Body of pancreas (tissue), 4 donors: Measurements from ENCODE around the gene DDR1. TPM values are rescaled to one million over a fixed set of nuclear protein-coding genes. Genes with fewer than 3 reads are reported as not detected.

Experiments used
- ATAC-seq: fragments of 150-250 bp; one replicate; pipeline ENCODE4 v1.9.1; 2016
- DNase-seq, 4 donors: peaks; one replicate each; pipeline ENCODE4 v3.0.0-alpha.2; 2019
- H3K27ac ChIP-seq, 4 donors: fragments of 200-600 bp; sonication (generic); 1 replicate in 3 of 4; 2 replicates in 1 of 4; pipeline versions ENCODE4 v1.5.1 to v1.6.1; 2016 to 2019; ENCODE audit warnings: mild to moderate bottlenecking in 1 of 4, mixed read lengths in 1 of 4, moderate library complexity in 1 of 4
- H3K27me3 ChIP-seq, 2 donors: fragments of 200-600 bp; sonication (generic); one replicate each; pipeline ENCODE4 v1.6.0; 2016; ENCODE audit warnings: mild to moderate bottlenecking in 1 of 2
- H3K36me3 ChIP-seq, 2 donors: fragments of 200-600 bp; sonication (generic); replicated peaks in 1 of 2; 2 replicates each; pipeline ENCODE4 v1.5.1; 2016; ENCODE audit warnings: low read depth in 2 of 2; ENCODE audit not compliant: insufficient read depth in 1 of 2
- H3K4me1 ChIP-seq: fragments of 200-600 bp; sonication (generic); one replicate; pipeline ENCODE4 v1.6.0; 2016
- H3K4me3 ChIP-seq, 2 donors: fragments of 200-600 bp; sonication (generic); 1 replicate in 1 of 2; 2 replicates in 1 of 2; pipeline ENCODE4 v1.5.1; 2016 to 2019
- H3K9me3 ChIP-seq, 3 donors: fragments of 200-600 bp; sonication (generic); 1 replicate in 2 of 3; 2 replicates in 1 of 3; pipeline ENCODE4 v1.5.1; 2016
- POLR2A ChIP-seq, 3 donors: fragments of 450-650 bp; IDR thresholded peaks; one replicate each; pipeline ENCODE4 v1.6.1; 2016; ENCODE audit warnings: antibody characterized with exemption in 3 of 3, mild to moderate bottlenecking in 2 of 3
- WGBS, 2 donors: methylation state at CpG; one replicate each; pipeline ENCODE4 v1.1.5; 2017; 5-methylcytosine and 5-hydroxymethylcytosine counted together
- intact Hi-C: fragments of 100-400 bp; cut with DNase I; formaldehyde crosslinking; loops from one replicate; pipeline ENCODE4 v1.15.1; 2023
- total RNA-seq, 2 donors: library from RNA; depleted of rRNA; stranded (reverse); fragments of >200 nt; gene quantifications; one replicate each; pipeline ENCODE4 v1.1.0, GENCODE V29; 2016
- TF ChIP-seq, protein P1 (sequence below), 7 experiments: fragments of 450-650 bp in 4 of 7; fragments of 200-600 bp in 3 of 7; sonication (generic) in 3 of 7; IDR thresholded peaks; one replicate each; pipeline ENCODE4 v1.5.1; 2016 to 2019; ENCODE audit warnings: antibody characterized with exemption in 7 of 7

The DDR1 gene
- total RNA-seq, 2 donors from 2014 or later: 90.3 to 97.3 TPM

DNA sequence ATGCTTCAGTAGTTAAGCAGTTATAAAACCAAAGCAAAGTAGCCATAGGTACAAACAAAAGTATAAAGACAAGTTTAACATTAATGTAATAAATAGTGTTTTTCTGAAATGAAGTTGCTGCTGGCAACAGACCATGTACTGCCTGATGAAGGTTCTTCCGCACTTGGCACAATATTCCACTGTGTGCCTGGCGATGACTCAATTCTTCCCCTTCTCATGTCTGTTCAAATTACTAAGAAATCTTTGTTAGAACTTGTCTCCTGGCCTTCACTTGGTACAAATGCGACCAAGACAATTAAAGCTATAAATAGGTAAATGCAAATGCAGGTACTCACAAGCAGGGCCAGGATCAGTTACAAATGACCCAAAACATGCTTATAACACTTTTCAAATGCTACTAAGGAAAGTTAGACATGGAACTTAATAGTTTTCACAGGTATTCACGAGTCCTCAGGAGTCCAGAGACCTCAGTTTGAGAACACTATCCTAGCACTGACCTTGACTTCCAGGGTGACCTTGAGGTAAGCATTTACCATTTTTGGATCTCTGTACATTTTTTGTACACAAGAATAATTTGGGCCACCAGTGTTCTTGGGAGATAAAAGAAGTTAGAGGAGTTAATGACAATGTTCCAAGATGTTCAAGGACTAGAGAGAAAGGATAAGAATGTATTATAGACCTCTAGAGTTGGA, 8.1 kb upstream of the DDR1 start:
- TF ChIP-seq, protein P1, sequence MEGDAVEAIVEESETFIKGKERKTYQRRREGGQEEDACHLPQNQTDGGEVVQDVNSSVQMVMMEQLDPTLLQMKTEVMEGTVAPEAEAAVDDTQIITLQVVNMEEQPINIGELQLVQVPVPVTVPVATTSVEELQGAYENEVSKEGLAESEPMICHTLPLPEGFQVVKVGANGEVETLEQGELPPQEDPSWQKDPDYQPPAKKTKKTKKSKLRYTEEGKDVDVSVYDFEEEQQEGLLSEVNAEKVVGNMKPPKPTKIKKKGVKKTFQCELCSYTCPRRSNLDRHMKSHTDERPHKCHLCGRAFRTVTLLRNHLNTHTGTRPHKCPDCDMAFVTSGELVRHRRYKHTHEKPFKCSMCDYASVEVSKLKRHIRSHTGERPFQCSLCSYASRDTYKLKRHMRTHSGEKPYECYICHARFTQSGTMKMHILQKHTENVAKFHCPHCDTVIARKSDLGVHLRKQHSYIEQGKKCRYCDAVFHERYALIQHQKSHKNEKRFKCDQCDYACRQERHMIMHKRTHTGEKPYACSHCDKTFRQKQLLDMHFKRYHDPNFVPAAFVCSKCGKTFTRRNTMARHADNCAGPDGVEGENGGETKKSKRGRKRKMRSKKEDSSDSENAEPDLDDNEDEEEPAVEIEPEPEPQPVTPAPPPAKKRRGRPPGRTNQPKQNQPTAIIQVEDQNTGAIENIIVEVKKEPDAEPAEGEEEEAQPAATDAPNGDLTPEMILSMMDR (IDR thresholded peaks at IDR 0.05): no peak
- TF ChIP-seq POLR2A (IDR thresholded peaks at IDR 0.05): no peak
- Histone ChIP-seq H3K9me3 (no peaks in the 10 kb centered on the region), H3K27ac (peak overlapping the region; percentile 3 to 69 (median 59)), H3K4me1 (peaks cover 30% of the 10 kb centered on the region), H3K36me3 (no peaks in the 10 kb centered on the region), H3K4me3 (no peak overlapping the region), H3K27me3 (no peaks in the 10 kb centered on the region)
- ATAC-seq (peak; percentile 45), DNase-seq (peak; percentile 29 to 69 (median 60))
- intact Hi-C loops: no loop called here
- WGBS, 2 donors: 30 to 31% methylated on average over 4 of the region's 4 CpGs

GRCh38 chr6:30877419-30878262, 6.7 kb upstream of the DDR1 start:
- peaks cover 43% of the 10 kb centered on the region for H3K4me1 ChIP-seq
- H3K27me3 ChIP-seq: no peaks in the 10 kb centered on the region
- H3K27ac ChIP-seq: peak overlapping the region in 3 of 4 donors; percentile 61 to 67 (median 66)
- intact Hi-C loops: no loop called here
- DNase-seq (peak; percentile 93 to 96 (median 94)), ATAC-seq (peak; percentile 87)
- H3K4me3 ChIP-seq: no peak overlapping the region
- peak in 2 of 3 donors; percentile 25 to 40 for TF ChIP-seq POLR2A (IDR thresholded peaks at IDR 0.05)
- TF ChIP-seq, protein P1 (IDR thresholded peaks at IDR 0.05): peak; percentile 80 to 97 (median 94)
- no peaks in the 10 kb centered on the region for H3K36me3 ChIP-seq
- WGBS, 2 donors: 12 to 19% methylated on average over 12 to 15 of the region's 15 CpGs
- no peaks in the 10 kb centered on the region for H3K9me3 ChIP-seq

DNA sequence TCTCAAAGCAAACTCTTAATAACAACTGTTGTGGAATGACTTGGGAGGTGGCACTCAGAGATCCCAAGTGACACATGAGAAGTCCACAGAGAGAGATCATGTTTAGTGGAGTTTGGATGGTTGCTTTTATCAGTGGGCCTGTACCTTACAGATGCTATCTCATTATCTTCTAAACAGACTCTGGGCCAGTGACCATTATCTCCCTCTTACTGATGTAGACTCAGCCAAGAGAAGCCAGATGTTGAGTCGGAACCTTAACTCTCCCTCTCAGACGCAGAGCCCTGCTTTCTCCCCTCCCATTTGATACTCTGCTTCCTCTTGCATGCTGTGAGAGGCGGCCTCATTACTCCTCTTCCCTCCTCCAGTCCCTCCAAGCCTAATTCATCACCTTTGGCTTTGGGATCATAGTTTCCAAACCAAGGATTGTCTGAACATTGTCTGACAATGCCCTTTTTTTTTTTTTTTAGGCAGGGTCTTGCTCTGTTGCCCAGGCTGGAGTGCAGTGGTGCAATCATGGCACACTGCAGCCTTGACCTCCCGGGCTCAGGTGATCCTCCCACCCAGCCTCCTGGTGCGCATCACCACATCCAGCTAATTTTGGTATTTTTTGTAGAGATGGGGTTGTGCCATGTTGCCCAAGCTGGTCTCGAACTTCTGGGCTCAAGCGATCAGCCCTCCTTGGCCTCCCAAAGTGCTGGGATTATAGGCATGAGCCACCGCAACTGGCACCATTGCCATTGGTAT, 4.5 kb upstream of the DDR1 start:
- H3K36me3 ChIP-seq: no peaks in the 10 kb centered on the region
- DNase-seq (no peak), ATAC-seq (no peak)
- H3K9me3 ChIP-seq: no peaks in the 10 kb centered on the region
- intact Hi-C loops: no loop called here
- no peak overlapping the region for H3K27ac ChIP-seq
- peaks cover 50% of the 10 kb centered on the region for H3K4me1 ChIP-seq
- 82 to 85% methylated on average over 8 of the region's 8 CpGs for WGBS, 2 donors
- no peaks in the 10 kb centered on the region for H3K27me3 ChIP-seq
- TF ChIP-seq POLR2A (IDR thresholded peaks at IDR 0.05): no peak
- TF ChIP-seq, protein P1 (IDR thresholded peaks at IDR 0.05): no peak
- no peak overlapping the region for H3K4me3 ChIP-seq

- ATAC-seq (no peak), DNase-seq (no peak)
- intact Hi-C loops: no loop called here
- Histone ChIP-seq H3K27ac (peak overlapping the region in 2 of 4 donors; percentile 92 to 97), H3K36me3 (no peaks in the 10 kb centered on the region), H3K4me1 (peaks cover 53% of the 10 kb centered on the region), H3K4me3 (no peak overlapping the region), H3K9me3 (no peaks in the 10 kb centered on the region), H3K27me3 (no peaks in the 10 kb centered on the region)
- TF ChIP-seq, protein P1 (IDR thresholded peaks at IDR 0.05): no peak
- no peak for TF ChIP-seq POLR2A (IDR thresholded peaks at IDR 0.05)
- WGBS, 2 donors: 77 to 85% methylated on average over 8 to 16 of the region's 16 CpGs
Observed at GRCh38 chr6:30880698-30881252, 3.5 kb upstream of the DDR1 start.
